K562 (cell line): Measurements from ENCODE around the gene ARL10. TPM values are rescaled to one million over a fixed set of nuclear protein-coding genes. Genes with fewer than 3 reads are reported as not detected.
A peak's percentile ranks its signal among the peaks of the same experiment; 100 is the strongest.

ENCODE experiments used
- ATAC-seq: fragments of 200-7000 bp; cut with Tn5 transposase; 3 replicates; pipeline ENCODE4 v1.9.1; 2020; ENCODE audit warnings: moderate library complexity
- BruUV-seq: library from RNA; stranded (reverse); fragments of 400-500 nt; replicated peaks from 2 replicates; lab custom pipeline; 2021; lab: Mats Ljungman, UMichigan
- CTCF ChIA-PET: fragments of 300-600 bp; formaldehyde crosslinking; extraction: SDS; loops from one replicate; lab custom pipeline; 2021; ENCODE audit warnings: low intra/inter-chr PET ratio; lab: Yijun Ruan, JAX
- POLR2A ChIA-PET: fragments of 300-600, 350-650 bp; sonication (Branson Sonifier 250); formaldehyde crosslinking; extraction: SDS; loops from one replicate; lab custom pipeline; 2021; ENCODE audit warnings: antibody characterized with exemption, inconsistent platforms; lab: Yijun Ruan, JAX
- DNase-seq, 4 experiments: peaks; one replicate each; pipeline versions ENCODE4 v3.0.0 to v3.0.0-alpha.2; 2011 to 2018; ENCODE audit warnings: low spot score in 3 of 4, mixed read lengths in 3 of 4; ENCODE audit errors: extremely low read depth in 1 of 4
- FAIRE-seq: peaks from 2 replicates; lab custom pipeline; 2011; peaks lifted over from hg19 to GRCh38; lab: Jason Lieb, UNC
- H2AFZ ChIP-seq: 2 replicates; pipeline ENCODE4 v1.6.0; 2011; ENCODE audit warnings: low read depth, low read length, control low read depth, inconsistent platforms
- H3K27ac ChIP-seq: fragments of 200-600 bp; 3 replicates; pipeline ENCODE4 v1.8.0; 2011; ENCODE audit warnings: low read depth, mild to moderate bottlenecking, control low read depth, inconsistent platforms, low read length, moderate library complexity, mixed read lengths; ENCODE audit errors: extremely low read depth
- H3K27me3 ChIP-seq, 2 experiments: fragments of 300-600 bp in 1 of 2; 2 replicates in 1 of 2; 3 replicates in 1 of 2; pipeline versions ENCODE4 v1.6.0 to v1.8.0; 2011; ENCODE audit warnings: inconsistent platforms in 2 of 2, low read length in 2 of 2, mild to moderate bottlenecking in 1 of 2, mixed read lengths in 1 of 2, moderate library complexity in 1 of 2; ENCODE audit not compliant: control insufficient read depth in 2 of 2, insufficient read depth in 2 of 2
- H3K36me3 ChIP-seq: fragments of 300-600 bp; 3 replicates; pipeline ENCODE4 v1.8.0; 2011; ENCODE audit warnings: mild to moderate bottlenecking, low read length, inconsistent platforms; ENCODE audit not compliant: control insufficient read depth, insufficient read depth
- H3K4me1 ChIP-seq, 2 experiments: fragments of 200-600 bp in 1 of 2; replicated peaks in 1 of 2; 2 replicates in 1 of 2; 3 replicates in 1 of 2; pipeline versions ENCODE4 v1.5.1 to v1.8.0; 2011; ENCODE audit warnings: inconsistent platforms in 2 of 2, low read length in 2 of 2, mild to moderate bottlenecking in 1 of 2, mixed read lengths in 1 of 2, moderate library complexity in 1 of 2; ENCODE audit not compliant: control insufficient read depth in 2 of 2, insufficient read depth in 2 of 2
- H3K4me2 ChIP-seq: 2 replicates; pipeline ENCODE4 v1.6.1; 2011; ENCODE audit warnings: low read length, control low read depth, inconsistent platforms, mixed read lengths; ENCODE audit not compliant: insufficient read depth
- H3K4me3 ChIP-seq: fragments of 200-600 bp; sonication (generic), shearing (Covaris generic); 2 replicates; pipeline ENCODE4 v1.5.1; 2016; ENCODE audit warnings: control low read depth, inconsistent platforms
- H3K79me2 ChIP-seq: fragments of 200-600 bp; 3 replicates; pipeline ENCODE4 v1.8.0; 2011; ENCODE audit warnings: low read length, inconsistent platforms; ENCODE audit not compliant: control insufficient read depth, insufficient read depth
- H3K9ac ChIP-seq, 2 experiments: 2 replicates each; pipeline versions ENCODE4 v1.6.0 to v1.6.1; 2011; ENCODE audit warnings: low read depth in 2 of 2, low read length in 2 of 2, control low read depth in 1 of 2, inconsistent platforms in 1 of 2, mild to moderate bottlenecking in 1 of 2, mixed read lengths in 1 of 2; ENCODE audit not compliant: insufficient read depth in 1 of 2
- H3K9me1 ChIP-seq: one replicate; pipeline ENCODE4 v1.6.0; 2011; ENCODE audit warnings: inconsistent platforms, mild to moderate bottlenecking, low read length, moderate library complexity; ENCODE audit not compliant: control insufficient read depth, insufficient read depth
- H3K9me3 ChIP-seq: replicated peaks from 2 replicates; pipeline ENCODE4 v1.5.1; 2011; ENCODE audit warnings: low read depth, low read length, inconsistent platforms; ENCODE audit not compliant: control insufficient read depth, insufficient read depth
- H4K20me1 ChIP-seq: replicated peaks from 2 replicates; pipeline ENCODE4 v1.6.1; 2011; ENCODE audit warnings: low read length, inconsistent platforms, mixed read lengths; ENCODE audit not compliant: control insufficient read depth, insufficient read depth
- BRF1 ChIP-seq: IDR thresholded peaks from 3 replicates; pipeline ENCODE4 v1.6.1; 2011; ENCODE audit warnings: borderline replicate concordance, mild to moderate bottlenecking; ENCODE audit not compliant: insufficient read length; ENCODE audit errors: extremely low read depth
- CEBPB ChIP-seq: fragments of 450-650 bp; IDR thresholded peaks from 2 replicates; pipeline ENCODE4 v1.6.1; 2016; ENCODE audit warnings: missing genetic modification characterization, missing compliant biosample characterization
- CHD2 ChIP-seq: IDR thresholded peaks from 2 replicates; pipeline ENCODE4 v1.6.1; 2011; ENCODE audit warnings: low read depth, low read length
- HDAC8 ChIP-seq: fragments of 450-650 bp; IDR thresholded peaks from 2 replicates; pipeline ENCODE4 v1.6.1; 2016; ENCODE audit warnings: mild to moderate bottlenecking, missing genetic modification characterization, moderate library complexity, missing compliant biosample characterization
- HMBOX1 ChIP-seq: sonication (generic); IDR thresholded peaks from 2 replicates; pipeline ENCODE4 v1.6.1; 2016
- HNRNPLL ChIP-seq: fragments of 200-400 bp; formaldehyde crosslinking; IDR thresholded peaks from 2 replicates; pipeline ENCODE4 v1.6.1; 2017; ENCODE audit warnings: low read length, low read depth, mild to moderate bottlenecking; ENCODE audit not compliant: poor library complexity, severe bottlenecking
- MEIS2 ChIP-seq: fragments of 450-650 bp; IDR thresholded peaks from 2 replicates; pipeline ENCODE4 v1.6.1; 2014; ENCODE audit warnings: mild to moderate bottlenecking; ENCODE audit not compliant: partially characterized antibody
- MXI1 ChIP-seq: IDR thresholded peaks from 2 replicates; pipeline ENCODE4 v1.6.1; 2011; ENCODE audit warnings: low read depth, mild to moderate bottlenecking, improper control_type of control experiment, low read length
- NFIC ChIP-seq: fragments of 450-650 bp; IDR thresholded peaks from 2 replicates; pipeline ENCODE4 v1.6.1; 2017; ENCODE audit warnings: mild to moderate bottlenecking, inconsistent platforms
- NR4A1 ChIP-seq, 2 experiments: fragments of 250-450 bp in 1 of 2; fragments of 450-650 bp in 1 of 2; sonication (Bioruptor Pico) in 1 of 2; IDR thresholded peaks; 2 replicates each; pipeline versions ENCODE4 v1.4.0 to v1.6.1; 2016 to 2020; ENCODE audit warnings: mild to moderate bottlenecking in 2 of 2, missing compliant biosample characterization in 1 of 2, missing genetic modification characterization in 1 of 2, moderate library complexity in 1 of 2
- SPI1 ChIP-seq: IDR thresholded peaks from 2 replicates; pipeline ENCODE4 v1.6.1; 2011; ENCODE audit warnings: low read depth, low read length, control low read depth, borderline replicate concordance
- TCF7L2 ChIP-seq: fragments of 150-350 bp; IDR thresholded peaks from 2 replicates; pipeline ENCODE4 v1.6.1; 2016; ENCODE audit warnings: low read depth, mild to moderate bottlenecking, low read length, moderate library complexity
- VEZF1 ChIP-seq: fragments of 200-800 bp; sonication (Bioruptor generic); IDR thresholded peaks from 2 replicates; pipeline ENCODE4 v1.6.1; 2017; ENCODE audit warnings: missing genetic modification characterization, missing compliant biosample characterization
- WGBS: fragments of 100-300 bp; shearing (Covaris generic); methylation state at CpG from one replicate; pipeline ENCODE4 v1.1.6; 2016; ENCODE audit warnings: low coverage, mixed read lengths; ENCODE audit not compliant: insufficient coverage; ENCODE audit errors: missing lambda C conversion rate; 5-methylcytosine and 5-hydroxymethylcytosine counted together
- in situ Hi-C: fragments of 300-500 bp; cut with MboI; formaldehyde crosslinking; loops from 4 replicates; pipeline ENCODE4 v1.15.0; 2018; ENCODE audit warnings: inconsistent platforms, mixed read lengths
- intact Hi-C: fragments of 100-400 bp; cut with micrococcal nuclease; formaldehyde crosslinking; loops from 2 replicates; pipeline ENCODE4 v1.14.2; 2022
- polyA plus RNA-seq, 8 experiments: library from polyadenylated mRNA; depleted of rRNA in 4 of 8; stranded (reverse) in 5 of 8; unstranded in 3 of 8; fragments of >200 nt; fragmentation: Nextera tagmentation in 2 of 8; fragmentation: Illumina TruSeq in 1 of 8; extraction: Ambion mirVana in 2 of 8; extraction: Trizol in 1 of 8; gene quantifications; 2 replicates each; pipeline versions ENCODE4 v1.2.1 to v1.2.3, GENCODE V29; 2011 to 2014; ENCODE audit warnings: inconsistent platforms in 1 of 8, missing spikeins in 1 of 8
- total RNA-seq, 7 experiments: library from RNA; depleted of rRNA in 6 of 7; stranded (reverse); fragments of >200 nt in 6 of 7; fragmentation: Illumina TruSeq in 2 of 7; extraction: Trizol in 2 of 7; gene quantifications; 2 replicates each; pipeline versions ENCODE4 v1.2.1 to v1.2.3, GENCODE V29; 2011 to 2021; ENCODE audit warnings: low replicate concordance in 1 of 7

Gene ARL10
- total and polyA plus RNA-seq, 9 of the 15 experiments (the other 6 are each of a cell fraction or from before 2014, with no cell fraction given): under 0.01 to 0.40 (median 0.34) TPM; not detected in 3

GRCh38 chr5:176379881-176380280, 14.6 kb downstream of the ARL10 start:
- ATAC-seq (no peak), DNase-seq (no peak), FAIRE-seq (no peak)
- no peak overlapping the region for H3K4me3 ChIP-seq
- H3K79me2 ChIP-seq: peaks cover 2% of the 10 kb centered on the region; the same call in 1 of the 3 replicates
- 51% methylated on average over 3 of the region's 3 CpGs for WGBS
- intact Hi-C loops: no loop called here
- H3K4me2 ChIP-seq: no peak overlapping the region
- no peak overlapping the region for H3K9ac ChIP-seq
- H2AFZ ChIP-seq: no peak overlapping the region
- BruUV-seq: no TSS peak
- H3K4me1 ChIP-seq: peaks cover 0 to 4% of the 10 kb centered on the region in 2 experiments; a peak in 1 of 5 replicates
- TF ChIP-seq NR4A1 (CRISPR knock-in tag; IDR thresholded peaks at IDR 0.05) (no peak), NR4A1 (tag; IDR thresholded peaks at IDR 0.05) (no peak), MEIS2 (no peak), SPI1 (peak; percentile 83), NFIC (no peak), BRF1 (no peak), CEBPB (tag) (no peak), HDAC8 (tag) (no peak), MXI1 (no peak), TCF7L2 (no peak), HMBOX1 (peak; percentile 70), VEZF1 (CRISPR knock-in tag) (no peak), CHD2 (no peak), HNRNPLL (no peak)
- no peaks in the 10 kb centered on the region for H3K9me3 ChIP-seq
- in situ Hi-C loops: no loop called here
- no peaks in the 10 kb centered on the region for H3K9me1 ChIP-seq
- peaks cover 49% of the 10 kb centered on the region for H3K36me3 ChIP-seq
- H3K27ac ChIP-seq: no peak overlapping the region
- POLR2A ChIA-PET: interaction anchor here (0.9 to 1.2 kb wide), 2 partner anchors 12 to 86 kb away, joined by 4 read pairs; no protein-coding TSS in a partner anchor
- CTCF ChIA-PET: no interaction called here
- H3K27me3 ChIP-seq: no peaks in the 10 kb centered on the region
- H4K20me1 ChIP-seq: no peaks in the 10 kb centered on the region
